IPS-15b (cell line): ENCODE measurements around the gene DENND1A.

ENCODE experiments used
- H3K27me3 ChIP-seq: one replicate; pipeline ENCODE4 v1.6.1; 2013; ENCODE audit warnings: low read length; ENCODE audit not compliant: control insufficient read depth, insufficient read depth
- H3K36me3 ChIP-seq: one replicate; pipeline ENCODE4 v1.6.1; 2013; ENCODE audit warnings: low read length; ENCODE audit not compliant: control insufficient read depth, insufficient read depth
- H3K4me1 ChIP-seq: one replicate; pipeline ENCODE4 v1.6.1; 2013; ENCODE audit warnings: mild to moderate bottlenecking, low read length; ENCODE audit not compliant: control insufficient read depth, insufficient read depth
- H3K4me3 ChIP-seq: one replicate; pipeline ENCODE4 v1.5.1; 2013; ENCODE audit warnings: low read depth, low read length
- H3K9ac ChIP-seq: one replicate; pipeline ENCODE4 v1.6.1; 2013; ENCODE audit warnings: low read depth, mild to moderate bottlenecking, low read length
- H3K9me3 ChIP-seq: one replicate; pipeline ENCODE4 v1.6.1; 2013; ENCODE audit warnings: mild to moderate bottlenecking, low read length; ENCODE audit not compliant: control insufficient read depth, insufficient read depth

The DENND1A gene

GRCh38 chr9:123960965-123961364 is 31.0 kb upstream of the DENND1A start:
- peaks cover 8% of the 10 kb centered on the region for H3K27me3 ChIP-seq
- no peaks in the 10 kb centered on the region for H3K9me3 ChIP-seq

GRCh38 chr9:123960366-123960765 is 30.4 kb upstream of the DENND1A start:
- Histone ChIP-seq H3K4me1 (no peaks in the 10 kb centered on the region), H3K9ac (no peak overlapping the region), H3K9me3 (no peaks in the 10 kb centered on the region), H3K27me3 (peaks cover 8% of the 10 kb centered on the region), H3K4me3 (no peak overlapping the region), H3K36me3 (no peaks in the 10 kb centered on the region)

More at GRCh38 chr9:123960965-123961364, 31.0 kb upstream of the DENND1A start:
- no peak overlapping the region for H3K4me3 ChIP-seq
- H3K36me3 ChIP-seq, result no peaks in the 10 kb centered on the region
- H3K4me1 ChIP-seq, result no peaks in the 10 kb centered on the region
- H3K9ac ChIP-seq, result no peak overlapping the region

- H3K27me3 ChIP-seq, result peaks cover 8% of the 10 kb centered on the region
- H3K9ac ChIP-seq, result no peak overlapping the region
- H3K4me1 ChIP-seq, result no peaks in the 10 kb centered on the region
- H3K36me3 ChIP-seq, result no peaks in the 10 kb centered on the region
- H3K4me3 ChIP-seq, result no peak overlapping the region
- no peaks in the 10 kb centered on the region for H3K9me3 ChIP-seq
Observed at GRCh38 chr9:123959787-123960186, 29.9 kb upstream of the DENND1A start.

GRCh38 chr9:123957731-123958130 is 27.8 kb upstream of the DENND1A start:
- Histone ChIP-seq H3K27me3 (peaks cover 8% of the 10 kb centered on the region), H3K4me1 (no peaks in the 10 kb centered on the region), H3K9ac (no peak overlapping the region), H3K36me3 (no peaks in the 10 kb centered on the region), H3K4me3 (no peak overlapping the region), H3K9me3 (no peaks in the 10 kb centered on the region)

- no peaks in the 10 kb centered on the region for H3K9me3 ChIP-seq
- H3K9ac ChIP-seq, result no peak overlapping the region
- H3K4me1 ChIP-seq, result no peaks in the 10 kb centered on the region
- no peaks in the 10 kb centered on the region for H3K36me3 ChIP-seq
- H3K27me3 ChIP-seq, result peaks cover 8% of the 10 kb centered on the region
- no peak overlapping the region for H3K4me3 ChIP-seq
Observed at GRCh38 chr9:123957168-123957721, 27.3 kb upstream of the DENND1A start.

- Histone ChIP-seq H3K27me3 (peaks cover 8% of the 10 kb centered on the region), H3K9me3 (no peaks in the 10 kb centered on the region), H3K9ac (no peak overlapping the region), H3K4me1 (no peaks in the 10 kb centered on the region), H3K4me3 (no peak overlapping the region), H3K36me3 (no peaks in the 10 kb centered on the region)
Observed at GRCh38 chr9:123955637-123956036, 25.7 kb upstream of the DENND1A start.

- no peaks in the 10 kb centered on the region for H3K9me3 ChIP-seq
- H3K27me3 ChIP-seq, result peaks cover 8% of the 10 kb centered on the region
- H3K36me3 ChIP-seq, result no peaks in the 10 kb centered on the region
- H3K9ac ChIP-seq, result no peak overlapping the region
- no peak overlapping the region for H3K4me3 ChIP-seq
- no peaks in the 10 kb centered on the region for H3K4me1 ChIP-seq
Observed at GRCh38 chr9:123954518-123955280, 24.8 kb upstream of the DENND1A start.

GRCh38 chr9:123952641-123953495 is 22.9 kb upstream of the DENND1A start:
- H3K36me3 ChIP-seq, result no peaks in the 10 kb centered on the region
- H3K4me3 ChIP-seq, result no peak overlapping the region
- H3K9ac ChIP-seq, result no peak overlapping the region
- H3K9me3 ChIP-seq, result no peaks in the 10 kb centered on the region
- H3K4me1 ChIP-seq, result no peaks in the 10 kb centered on the region
- H3K27me3 ChIP-seq, result peaks cover 7% of the 10 kb centered on the region

- Histone ChIP-seq H3K4me3 (no peak overlapping the region), H3K4me1 (no peaks in the 10 kb centered on the region), H3K27me3 (no peaks in the 10 kb centered on the region), H3K36me3 (no peaks in the 10 kb centered on the region), H3K9ac (no peak overlapping the region), H3K9me3 (no peaks in the 10 kb centered on the region)
Observed at GRCh38 chr9:123948286-123948685, 18.4 kb upstream of the DENND1A start.

GRCh38 chr9:123947326-123947725 is 17.4 kb upstream of the DENND1A start:
- no peak overlapping the region for H3K4me3 ChIP-seq
- H3K9ac ChIP-seq, result no peak overlapping the region
- no peaks in the 10 kb centered on the region for H3K9me3 ChIP-seq
- H3K36me3 ChIP-seq, result no peaks in the 10 kb centered on the region
- H3K27me3 ChIP-seq, result no peaks in the 10 kb centered on the region
- no peaks in the 10 kb centered on the region for H3K4me1 ChIP-seq

- no peak overlapping the region for H3K9ac ChIP-seq
- no peaks in the 10 kb centered on the region for H3K4me1 ChIP-seq
- no peaks in the 10 kb centered on the region for H3K27me3 ChIP-seq
- H3K4me3 ChIP-seq, result no peak overlapping the region
- H3K9me3 ChIP-seq, result no peaks in the 10 kb centered on the region
- no peaks in the 10 kb centered on the region for H3K36me3 ChIP-seq
Observed at GRCh38 chr9:123946101-123946821, 16.3 kb upstream of the DENND1A start.
